ENCODE measurements around the gene CLASRP. TPM values are rescaled to one million over a fixed set of nuclear protein-coding genes. Genes with fewer than 3 reads are reported as not detected.

The CLASRP gene
- total RNA-seq, 1 experiment from 2014 or later, result 38.9 TPM

- H4K20me1 ChIP-seq (ENCODE audit: low read length), result no peaks in the 10 kb centered on the region
- no TSS peak for BruUV-seq (replicated peaks)
- no peak for DNase-seq
- H3K4me3 ChIP-seq (ENCODE audit: low read length), result no peak overlapping the region
- no peak overlapping the region for H2AFZ ChIP-seq (ENCODE audit: low read length)
- H3K9me2 ChIP-seq (replicated peaks; ENCODE audit: low read length), result no peaks in the 10 kb centered on the region
- TF ChIP-seq, protein P1, sequence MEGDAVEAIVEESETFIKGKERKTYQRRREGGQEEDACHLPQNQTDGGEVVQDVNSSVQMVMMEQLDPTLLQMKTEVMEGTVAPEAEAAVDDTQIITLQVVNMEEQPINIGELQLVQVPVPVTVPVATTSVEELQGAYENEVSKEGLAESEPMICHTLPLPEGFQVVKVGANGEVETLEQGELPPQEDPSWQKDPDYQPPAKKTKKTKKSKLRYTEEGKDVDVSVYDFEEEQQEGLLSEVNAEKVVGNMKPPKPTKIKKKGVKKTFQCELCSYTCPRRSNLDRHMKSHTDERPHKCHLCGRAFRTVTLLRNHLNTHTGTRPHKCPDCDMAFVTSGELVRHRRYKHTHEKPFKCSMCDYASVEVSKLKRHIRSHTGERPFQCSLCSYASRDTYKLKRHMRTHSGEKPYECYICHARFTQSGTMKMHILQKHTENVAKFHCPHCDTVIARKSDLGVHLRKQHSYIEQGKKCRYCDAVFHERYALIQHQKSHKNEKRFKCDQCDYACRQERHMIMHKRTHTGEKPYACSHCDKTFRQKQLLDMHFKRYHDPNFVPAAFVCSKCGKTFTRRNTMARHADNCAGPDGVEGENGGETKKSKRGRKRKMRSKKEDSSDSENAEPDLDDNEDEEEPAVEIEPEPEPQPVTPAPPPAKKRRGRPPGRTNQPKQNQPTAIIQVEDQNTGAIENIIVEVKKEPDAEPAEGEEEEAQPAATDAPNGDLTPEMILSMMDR (conservative IDR thresholded peaks at IDR 0.05; ENCODE audit: low read depth, low read length), result no peak
- no peak for TF ChIP-seq EZH2phosphoT487 (IDR thresholded peaks at IDR 0.05; ENCODE audit: borderline replicate concordance, low read length)
- TF ChIP-seq EZH2 (IDR thresholded peaks at IDR 0.05; ENCODE audit: low read length, unreplicated experiment), result no peak
- POLR2A ChIA-PET (ENCODE audit: unreplicated experiment), result no interaction called here
- H3K9ac ChIP-seq (ENCODE audit: low read length), result no peak overlapping the region
- H3K36me3 ChIP-seq (ENCODE audit: low read depth, low read length), result no peaks in the 10 kb centered on the region; the same call in 1 of the 2 replicates
- no peaks in the 10 kb centered on the region for H3K79me2 ChIP-seq (ENCODE audit: low read length)
- no peaks in the 10 kb centered on the region for H3K9me3 ChIP-seq (ENCODE audit: low read length)
- CTCF ChIA-PET, result no interaction called here
- H3K4me2 ChIP-seq (ENCODE audit: low read length), result no peak overlapping the region
- no peaks in the 10 kb centered on the region for H3K27me3 ChIP-seq (ENCODE audit: low read length)
- no peak for ATAC-seq
- H3K27ac ChIP-seq (ENCODE audit: low read length), result no peak overlapping the region
- H3K4me1 ChIP-seq (ENCODE audit: insufficient read depth, low read length), result no peaks in the 10 kb centered on the region
- no peaks in the 10 kb centered on the region for H3F3A ChIP-seq (ENCODE audit: low read length, unreplicated experiment)
- intact Hi-C loops (cut with micrococcal nuclease), result no loop called here
Observed at GRCh38 chr19:45068041-45068440, 29.2 kb downstream of the CLASRP start.

- ATAC-seq (peak; percentile 57), DNase-seq (peak; percentile 24)
- no TSS peak for BruUV-seq (replicated peaks)
- Histone ChIP-seq H3K9ac (ENCODE audit: low read length) (no peak overlapping the region), H4K20me1 (ENCODE audit: low read length) (no peaks in the 10 kb centered on the region), H2AFZ (ENCODE audit: low read length) (no peak overlapping the region), H3K36me3 (ENCODE audit: low read depth, low read length) (no peaks in the 10 kb centered on the region; the same call in 1 of the 2 replicates), H3K27me3 (ENCODE audit: low read length) (no peaks in the 10 kb centered on the region), H3K4me1 (ENCODE audit: insufficient read depth, low read length) (no peaks in the 10 kb centered on the region), H3K9me3 (ENCODE audit: low read length) (no peaks in the 10 kb centered on the region), H3F3A (ENCODE audit: low read length, unreplicated experiment) (no peaks in the 10 kb centered on the region), H3K4me2 (ENCODE audit: low read length) (no peak overlapping the region), H3K9me2 (replicated peaks; ENCODE audit: low read length) (no peaks in the 10 kb centered on the region), H3K4me3 (ENCODE audit: low read length) (no peak overlapping the region), H3K79me2 (ENCODE audit: low read length) (no peaks in the 10 kb centered on the region), H3K27ac (ENCODE audit: low read length) (no peak overlapping the region)
- ChIA-PET POLR2A (ENCODE audit: unreplicated experiment) (no interaction called here), CTCF (no interaction called here)
- intact Hi-C loops (cut with micrococcal nuclease), result no loop called here
- TF ChIP-seq EZH2phosphoT487 (IDR thresholded peaks at IDR 0.05; ENCODE audit: borderline replicate concordance, low read length) (no peak), EZH2 (IDR thresholded peaks at IDR 0.05; ENCODE audit: low read length, unreplicated experiment) (no peak)
- TF ChIP-seq, protein P1 (conservative IDR thresholded peaks at IDR 0.05; ENCODE audit: low read depth, low read length), result no peak
Observed at GRCh38 chr19:45069056-45069455, 30.2 kb downstream of the CLASRP start.

DNA sequence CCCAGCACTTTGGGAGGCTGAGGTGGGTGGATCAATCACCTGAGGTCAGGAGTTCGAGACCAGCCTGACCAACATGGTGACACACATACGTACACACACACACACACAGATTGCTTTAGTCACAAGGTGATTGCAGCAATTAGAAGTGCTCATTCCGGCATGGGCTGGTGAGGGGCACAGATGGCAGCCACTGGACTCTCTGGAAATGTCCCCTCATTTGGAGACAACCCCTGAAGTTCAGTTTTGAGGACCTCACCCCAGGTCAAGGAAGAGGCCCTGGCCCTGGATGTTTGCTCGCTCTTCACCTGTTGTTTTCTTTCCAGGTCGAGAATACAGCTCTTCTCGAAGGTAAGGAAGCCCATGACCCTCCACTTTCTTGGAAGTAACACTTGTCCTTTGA, 31.4 kb downstream of the CLASRP start:
- no peaks in the 10 kb centered on the region; the same call in 1 of the 2 replicates for H3K4me1 ChIP-seq (ENCODE audit: insufficient read depth, low read length)
- H3K9me3 ChIP-seq (ENCODE audit: low read length), result no peaks in the 10 kb centered on the region
- ChIA-PET POLR2A (ENCODE audit: unreplicated experiment) (no interaction called here), CTCF (no interaction called here)
- no peak overlapping the region for H3K9ac ChIP-seq (ENCODE audit: low read length)
- H4K20me1 ChIP-seq (ENCODE audit: low read length), result no peaks in the 10 kb centered on the region
- H3K27me3 ChIP-seq (ENCODE audit: low read length), result no peaks in the 10 kb centered on the region
- H3K27ac ChIP-seq (ENCODE audit: low read length), result no peak overlapping the region
- no peak overlapping the region for H3K4me2 ChIP-seq (ENCODE audit: low read length)
- no peak overlapping the region for H3K4me3 ChIP-seq (ENCODE audit: low read length)
- no peaks in the 10 kb centered on the region for H3F3A ChIP-seq (ENCODE audit: low read length, unreplicated experiment)
- no peak for DNase-seq
- peaks cover 10% of the 10 kb centered on the region for H3K79me2 ChIP-seq (ENCODE audit: low read length)
- no peaks in the 10 kb centered on the region for H3K36me3 ChIP-seq (ENCODE audit: low read depth, low read length)
- intact Hi-C loops (cut with micrococcal nuclease), result no loop called here
- BruUV-seq (replicated peaks), result no TSS peak
- no peaks in the 10 kb centered on the region for H3K9me2 ChIP-seq (replicated peaks; ENCODE audit: low read length)
- no peak for ATAC-seq
- TF ChIP-seq EZH2 (IDR thresholded peaks at IDR 0.05; ENCODE audit: low read length, unreplicated experiment) (no peak), EZH2phosphoT487 (IDR thresholded peaks at IDR 0.05; ENCODE audit: borderline replicate concordance, low read length) (no peak)
- TF ChIP-seq, protein P1 (conservative IDR thresholded peaks at IDR 0.05; ENCODE audit: low read depth, low read length), result no peak
- no peak overlapping the region for H2AFZ ChIP-seq (ENCODE audit: low read length)

Data from PC-3 (cell line).